HG03342 (cell line): Measurements from ENCODE around the gene ADAMTS17.

ENCODE experiments used
- ATAC-seq: cut with Tn5 transposase; IDR thresholded peaks from one replicate; pipeline ENCODE4 v1.9.1; 2021; ENCODE audit warnings: mild to moderate bottlenecking, moderate library complexity; ENCODE audit not compliant: unreplicated experiment

Gene ADAMTS17

GRCh38 chr15:100147828-100148227 is 193.9 kb downstream of the ADAMTS17 start:
- ATAC-seq, result no peak

DNA sequence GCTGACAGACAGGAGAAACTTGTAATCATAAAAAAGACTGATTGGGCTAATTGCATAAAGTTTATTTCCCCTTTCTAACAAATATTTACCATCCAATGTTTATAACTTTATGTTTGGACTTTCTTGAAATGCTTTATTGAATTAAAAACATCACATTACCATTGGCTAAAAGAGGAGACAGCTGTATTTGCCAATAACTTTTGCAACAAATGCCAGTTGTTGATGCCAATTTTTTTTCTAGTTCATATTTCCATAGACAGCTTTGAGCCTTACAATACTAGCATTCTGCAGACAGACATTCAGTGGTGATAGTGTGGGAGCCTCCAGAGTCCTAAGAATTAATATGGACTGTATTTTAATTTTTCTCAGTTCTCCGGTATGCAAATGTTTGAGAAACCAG is 198.4 kb downstream of the ADAMTS17 start:
- ATAC-seq, result no peak

DNA sequence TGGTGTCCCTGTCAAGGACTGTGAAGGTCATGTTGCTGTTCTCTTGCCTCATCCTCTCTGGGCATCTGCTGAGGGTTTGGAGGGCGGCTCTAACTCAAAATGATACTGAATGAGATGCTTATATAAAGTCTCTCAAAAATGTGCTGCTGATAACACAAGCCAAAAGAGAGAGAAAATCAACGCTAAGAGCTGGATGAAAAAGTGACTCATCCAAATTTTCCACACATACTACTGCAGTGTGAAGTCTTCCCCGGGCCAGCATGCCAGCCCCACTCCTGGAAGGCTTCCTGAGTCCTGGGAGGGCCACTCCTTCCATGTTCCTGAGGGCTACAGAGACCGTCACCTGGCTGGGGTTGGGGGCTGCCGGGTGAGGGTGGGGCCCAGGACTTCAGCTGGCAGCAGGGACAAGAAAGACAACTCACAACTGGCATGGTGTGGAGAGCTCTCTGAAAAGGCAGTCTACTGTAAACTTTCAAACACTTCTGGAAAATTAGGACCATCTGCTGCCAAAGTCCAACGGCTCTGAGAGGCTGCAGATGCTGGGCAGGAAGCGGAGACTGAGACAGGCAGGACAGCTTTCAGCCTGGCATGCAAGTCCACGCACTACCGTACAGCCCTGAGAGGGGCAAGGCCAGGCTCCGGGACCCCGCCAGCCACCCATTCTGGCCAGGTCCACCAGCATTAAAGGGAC is 200.3 kb downstream of the ADAMTS17 start:
- no peak for ATAC-seq

GRCh38 chr15:100140527-100141308 is 201.1 kb downstream of the ADAMTS17 start:
- ATAC-seq, result no peak

DNA sequence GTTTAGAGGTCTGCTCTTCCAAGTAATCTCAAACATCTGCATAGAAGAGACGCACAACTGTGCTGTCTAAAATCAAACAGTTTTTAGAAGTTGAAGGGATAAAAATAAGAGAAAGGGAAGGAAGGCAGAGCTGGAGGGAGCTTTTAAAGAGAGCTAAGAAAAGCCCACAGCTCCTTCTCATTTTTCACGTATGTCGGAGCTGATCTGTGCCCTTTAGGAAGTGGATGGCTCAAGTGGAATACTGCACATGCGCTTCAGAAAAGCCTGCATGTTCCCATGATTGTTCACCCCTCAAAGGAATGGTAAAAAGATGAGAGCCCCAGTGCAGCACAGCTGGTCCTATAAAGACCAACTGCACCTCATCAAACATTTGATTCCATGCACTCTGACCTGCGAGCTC is 207.2 kb downstream of the ADAMTS17 start:
- ATAC-seq, result no peak

GRCh38 chr15:100134089-100134583 is 207.6 kb downstream of the ADAMTS17 start:
- no peak for ATAC-seq

DNA sequence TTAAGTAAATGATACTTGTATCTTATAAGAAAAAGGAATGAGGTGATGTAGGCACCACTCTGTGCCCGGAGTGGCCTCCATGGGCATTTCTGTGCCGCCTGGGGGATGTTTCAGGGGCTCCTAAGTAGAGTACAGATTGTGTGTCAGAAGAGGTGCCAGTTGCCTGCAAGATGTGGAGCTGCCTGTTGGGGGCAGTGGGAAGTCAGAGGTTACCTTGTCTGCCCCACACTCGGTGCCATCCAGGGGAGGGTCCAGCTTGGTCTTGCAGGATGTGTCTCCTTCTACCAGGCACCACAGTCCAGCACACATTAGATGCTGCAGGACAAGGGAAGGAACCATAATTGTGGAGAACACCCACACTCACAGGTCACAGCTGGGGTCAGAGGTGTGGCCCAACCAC is 208.8 kb downstream of the ADAMTS17 start:
- no peak for ATAC-seq

DNA sequence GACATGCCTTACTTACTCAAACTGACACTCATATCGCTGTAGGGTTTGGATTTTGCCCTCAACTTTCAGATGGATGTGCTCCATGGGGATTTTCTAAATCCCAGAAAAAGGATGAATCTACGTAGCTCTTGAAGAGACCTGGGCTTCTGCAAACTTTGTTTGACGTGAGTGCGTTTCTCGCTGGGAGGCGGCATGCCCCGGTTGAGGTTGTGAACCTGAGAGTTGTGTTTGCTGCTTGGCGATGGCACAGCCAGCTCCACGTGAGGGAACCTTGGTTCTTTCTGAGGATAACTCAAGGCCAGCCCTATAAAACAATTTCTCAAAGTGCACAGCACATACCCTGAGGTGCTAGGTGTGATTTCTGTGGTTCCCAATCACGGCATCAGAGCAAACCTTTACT is 209.5 kb downstream of the ADAMTS17 start:
- ATAC-seq, result no peak

DNA sequence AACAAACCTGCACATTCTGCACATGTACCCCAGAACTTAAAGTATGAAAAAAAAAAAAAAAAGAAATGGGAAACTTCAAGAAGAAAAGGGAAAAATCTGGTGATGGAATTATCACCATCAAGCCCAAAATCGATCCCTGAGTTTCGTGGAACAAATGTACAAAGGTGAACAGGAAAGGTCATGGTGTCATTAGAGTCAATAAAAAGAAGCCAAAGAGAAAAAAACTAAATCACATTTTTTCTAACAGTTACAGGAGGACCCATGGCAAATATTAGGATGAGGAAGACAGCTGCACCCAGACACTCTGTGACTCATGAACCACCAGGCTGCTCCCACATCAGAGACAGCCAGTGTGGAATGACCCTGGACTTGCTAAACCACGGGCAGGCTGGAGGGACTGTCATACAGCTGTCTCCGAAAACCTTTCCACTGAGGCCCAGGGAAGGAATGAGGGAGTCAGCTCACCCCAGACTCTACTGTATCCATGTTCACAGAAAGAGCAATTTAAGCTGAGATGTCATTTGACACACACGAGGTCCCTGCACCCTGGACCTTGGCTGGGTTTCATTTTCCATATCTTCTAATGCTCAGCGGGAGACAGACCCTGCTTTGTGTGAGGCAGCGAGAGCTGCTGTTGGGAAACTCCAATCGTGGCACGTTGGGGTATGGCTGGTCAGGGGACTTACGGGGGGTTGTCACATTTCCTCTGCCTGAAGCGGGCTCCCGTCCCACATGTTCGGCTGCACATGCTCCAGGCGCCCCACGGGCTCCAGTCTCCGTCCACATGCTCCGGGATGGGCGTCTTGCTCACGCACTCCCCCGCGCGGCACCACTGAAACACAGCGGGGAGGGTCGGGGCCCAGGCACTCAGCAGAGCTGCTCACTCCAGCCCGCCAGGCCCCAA is 210.2 kb downstream of the ADAMTS17 start:
- no peak for ATAC-seq

GRCh38 chr15:100129677-100130076 is 212.1 kb downstream of the ADAMTS17 start:
- ATAC-seq, result no peak

DNA sequence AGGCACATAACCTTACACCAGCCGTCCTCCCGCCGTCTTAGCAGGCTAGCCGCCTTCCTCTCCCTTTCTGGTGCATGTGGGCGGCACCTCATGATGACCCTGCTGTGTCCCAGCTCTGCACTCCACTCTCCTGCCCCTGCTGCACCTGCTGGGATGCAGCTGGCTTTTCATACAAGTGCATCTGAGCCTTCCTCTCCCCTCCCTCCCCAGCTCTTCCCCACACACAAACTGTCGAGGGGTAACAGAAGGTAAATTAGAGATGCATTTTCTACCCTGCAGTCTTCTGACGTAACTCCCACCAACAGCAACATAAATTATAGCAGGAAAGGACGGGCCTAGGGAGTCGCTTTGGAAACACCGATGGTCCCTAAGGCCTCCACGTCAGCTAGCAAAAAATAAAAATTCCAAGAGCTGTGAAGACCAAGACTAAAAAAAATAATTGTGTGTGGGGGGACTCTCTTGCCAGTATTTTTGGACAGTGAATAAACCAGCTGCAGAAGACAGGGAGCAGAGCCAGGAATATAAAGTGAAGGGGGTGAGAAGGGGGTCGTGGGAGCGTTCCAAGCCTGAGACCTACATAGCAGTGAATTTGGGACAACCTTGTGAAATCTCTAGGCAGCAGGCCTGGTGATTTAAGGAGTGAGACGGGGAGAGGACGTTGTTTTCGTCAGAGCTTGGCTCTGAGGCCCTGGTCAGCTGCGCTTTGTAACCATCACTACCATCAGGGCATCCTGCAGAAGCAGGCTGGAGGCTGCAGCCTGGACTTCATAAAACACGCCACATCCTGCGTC is 216.2 kb downstream of the ADAMTS17 start:
- ATAC-seq, result no peak

GRCh38 chr15:100124936-100125335 is 216.8 kb downstream of the ADAMTS17 start:
- no peak for ATAC-seq

- ATAC-seq, result no peak
Observed at GRCh38 chr15:100124361-100124760, 217.4 kb downstream of the ADAMTS17 start.

DNA sequence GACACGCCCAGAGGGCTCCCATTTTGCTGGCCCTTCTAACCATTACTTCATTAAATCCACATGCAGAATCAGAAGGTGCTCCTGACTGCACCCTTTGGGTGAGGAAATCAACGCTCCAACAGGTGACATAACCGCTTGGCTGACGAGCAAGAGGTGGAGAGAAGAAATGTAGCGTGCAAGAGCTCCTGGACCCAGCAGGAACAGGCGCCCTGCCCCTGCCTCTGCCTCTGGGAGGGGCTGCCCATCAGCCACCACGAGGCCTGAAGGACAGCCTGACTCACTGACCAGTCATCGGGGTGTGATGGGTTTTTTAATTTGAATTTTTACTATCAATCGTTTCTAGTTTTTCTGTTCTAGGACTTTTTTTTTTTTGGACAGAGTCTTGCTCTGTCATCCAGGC is 218.2 kb downstream of the ADAMTS17 start:
- no peak for ATAC-seq

DNA sequence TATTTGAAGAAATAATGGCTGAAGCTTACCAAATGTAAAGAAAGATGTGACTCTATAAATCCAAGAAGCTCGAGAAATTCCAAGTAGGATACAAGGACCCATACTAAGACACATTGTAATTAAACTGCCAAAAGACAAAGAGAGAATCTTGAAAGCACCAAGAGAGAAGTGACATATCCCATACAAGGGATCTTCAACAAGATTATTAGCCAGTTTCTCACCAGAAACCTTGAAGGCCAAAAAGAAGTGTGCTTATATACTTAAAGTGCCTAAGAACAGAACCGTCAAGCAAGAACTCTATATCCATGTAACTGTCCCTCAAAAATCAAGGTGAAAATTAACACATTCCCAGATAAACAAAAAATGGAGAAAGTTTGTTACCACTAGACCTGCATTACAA is 220.5 kb downstream of the ADAMTS17 start:
- no peak for ATAC-seq

- no peak for ATAC-seq
Observed at GRCh38 chr15:100120111-100120510, 221.7 kb downstream of the ADAMTS17 start.

DNA sequence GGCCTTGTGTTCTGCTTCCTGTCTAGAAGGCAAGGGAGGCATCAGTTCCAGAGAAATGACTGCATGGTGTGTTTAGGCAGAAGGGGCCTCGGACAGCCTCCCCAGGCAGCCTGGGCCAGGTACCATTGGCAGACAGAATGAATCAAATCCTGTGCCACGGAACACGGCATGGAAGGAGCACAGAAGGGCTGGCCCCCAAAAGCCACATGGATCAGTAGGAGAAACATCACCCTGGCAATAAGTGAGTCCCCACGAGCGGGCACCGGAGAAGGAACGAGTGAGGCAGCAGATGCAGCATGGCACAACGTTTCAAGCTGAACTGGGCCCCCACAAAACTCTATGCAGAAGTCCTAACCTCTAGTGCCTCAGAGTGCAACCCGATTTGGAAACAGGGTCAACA is 223.2 kb downstream of the ADAMTS17 start:
- no peak for ATAC-seq

DNA sequence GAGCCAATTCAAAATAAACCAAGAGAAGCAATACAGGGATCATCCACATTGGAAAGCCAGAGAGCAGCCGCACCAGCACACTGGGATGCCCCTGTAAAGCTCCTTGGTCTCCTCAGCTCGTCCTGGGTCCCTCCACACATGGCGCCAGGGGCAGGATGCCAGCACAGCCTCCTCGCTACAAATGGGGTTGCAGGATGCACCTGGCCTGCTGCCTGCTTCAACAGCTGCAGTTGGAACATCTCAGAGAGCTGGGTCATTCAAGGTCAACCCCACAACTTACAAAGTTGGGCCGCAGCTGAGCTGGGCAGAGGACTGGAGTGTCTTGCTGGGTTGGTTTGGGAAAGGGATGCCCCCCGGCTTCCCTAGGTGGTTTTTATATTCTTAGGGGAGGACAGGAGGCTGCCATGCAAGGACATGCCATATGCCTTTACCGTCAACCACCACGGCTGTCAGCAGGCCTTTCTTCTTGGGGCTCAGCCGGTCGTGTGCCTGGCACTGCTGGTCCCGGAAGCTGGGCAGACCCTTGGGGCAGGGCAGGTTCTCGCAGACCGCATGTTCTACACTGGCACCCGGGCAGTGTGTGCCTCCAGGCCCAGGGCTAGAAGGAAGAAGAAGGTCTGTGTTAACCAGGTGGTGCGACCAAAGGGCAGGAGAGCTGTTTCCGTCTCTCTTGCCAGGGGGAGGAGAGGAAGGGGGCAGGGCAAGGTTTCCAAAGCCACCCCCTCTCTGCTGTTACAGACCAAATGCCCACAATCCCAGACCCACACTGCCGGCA is 225.2 kb downstream of the ADAMTS17 start:
- ATAC-seq, result no peak

DNA sequence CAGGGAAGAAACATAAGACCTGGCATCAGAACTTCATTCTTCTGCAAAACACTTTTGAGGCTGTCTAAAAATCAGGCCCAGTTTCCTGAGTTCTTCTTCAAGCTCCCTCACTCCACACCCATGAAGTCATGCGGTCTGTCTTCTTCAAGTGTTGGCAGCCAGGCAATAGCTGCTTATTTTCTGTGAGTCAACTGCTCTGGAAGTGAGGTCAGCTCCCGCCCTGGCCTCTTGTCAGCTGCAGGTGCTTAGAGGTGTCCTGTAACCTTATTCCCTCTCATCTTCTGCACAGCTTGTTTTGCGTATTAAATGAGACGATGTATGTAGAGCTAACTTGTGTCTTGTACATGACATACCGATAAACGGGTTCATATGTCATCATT is 226.1 kb downstream of the ADAMTS17 start:
- ATAC-seq, result no peak
